Endometrial microvascular endothelial cells (primary cell): ENCODE results near the gene GULP1. TPM values are rescaled to one million over a fixed set of nuclear protein-coding genes. Genes with fewer than 3 reads are reported as not detected.
"Not testable (repeated sequence)": the region's sequence is repeated elsewhere in the genome, so short reads cannot be mapped to it uniquely, and the experiment has no call there.

Source experiments
- in situ Hi-C: cut with HindIII; loops from 2 replicates; pipeline ENCODE4 v1.10.0; 2017; ENCODE audit warnings: low sequenced_read_pairs, low pct_unique_long_range_greater_than_20kb; ENCODE audit errors: inconsistent ontology term
- total RNA-seq: library from RNA; depleted of rRNA; stranded (reverse); fragments of >200 nt; gene quantifications from one replicate; pipeline ENCODE4 v1.2.3, GENCODE V29; 2015; ENCODE audit errors: inconsistent ontology term

GULP1 gene
- total RNA-seq, 1 donor from 2014 or later = 34.9 TPM

DNA sequence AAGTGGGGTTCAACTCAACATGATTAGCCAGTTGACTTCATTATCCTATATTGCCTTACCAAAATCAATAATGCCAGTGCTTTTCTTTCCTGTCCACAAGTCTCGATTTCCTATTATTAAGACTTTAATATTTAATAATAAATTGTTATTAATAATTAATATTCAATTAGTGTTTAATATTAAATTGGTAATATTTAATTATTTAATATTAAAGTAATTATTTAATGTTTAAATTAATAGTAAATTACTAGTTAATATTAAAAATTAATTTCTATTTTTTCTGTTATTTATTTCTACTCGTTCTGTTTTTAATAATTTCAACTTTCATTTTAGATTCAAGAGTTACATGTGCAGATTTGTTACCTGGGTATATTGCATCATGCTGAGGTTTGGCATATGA lies 243.2 kb downstream of the GULP1 start:
- in situ Hi-C loops = loop anchor here (25.0 kb wide), 1 partner anchor 452 kb away; no protein-coding TSS in a partner anchor

DNA sequence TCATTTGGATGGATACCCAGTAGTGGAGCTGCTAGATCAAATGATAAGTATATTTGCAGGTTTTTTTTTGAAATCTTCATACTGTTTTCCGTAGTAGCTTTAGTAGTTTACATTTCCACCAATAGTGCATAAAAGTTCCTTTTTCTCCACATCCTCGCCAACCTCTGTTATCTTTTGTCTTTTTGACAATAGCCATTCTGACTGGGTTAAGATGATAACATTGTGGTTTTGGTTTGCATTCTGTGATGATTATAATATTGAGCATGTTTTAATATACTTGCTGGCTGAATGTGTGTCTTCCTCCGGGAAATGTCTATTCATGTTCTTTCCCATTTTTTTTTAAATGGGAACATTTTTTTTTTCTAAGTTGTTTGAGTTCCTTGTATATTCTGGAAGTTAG lies 260.0 kb downstream of the GULP1 start:
- in situ Hi-C loops = no loop called here

DNA sequence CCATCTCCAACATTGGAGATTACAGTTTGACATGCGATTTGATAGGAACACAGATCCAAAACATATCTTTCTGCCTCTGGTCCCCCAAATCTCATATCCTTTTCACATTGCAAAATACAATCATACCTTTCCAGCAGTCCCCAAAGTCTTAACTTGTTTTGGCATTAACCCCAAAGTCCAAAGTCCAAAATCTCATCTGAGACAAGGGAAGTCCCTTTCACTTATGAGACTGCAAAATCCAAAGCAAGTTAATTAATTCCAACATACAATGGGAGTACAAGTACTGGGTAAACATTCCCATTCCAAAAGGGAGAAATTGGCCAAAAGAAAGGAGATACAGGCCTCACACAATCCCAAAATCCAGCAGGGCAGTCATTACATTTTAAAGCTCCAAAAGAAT lies 265.4 kb downstream of the GULP1 start:
- in situ Hi-C loops = no loop called here

DNA sequence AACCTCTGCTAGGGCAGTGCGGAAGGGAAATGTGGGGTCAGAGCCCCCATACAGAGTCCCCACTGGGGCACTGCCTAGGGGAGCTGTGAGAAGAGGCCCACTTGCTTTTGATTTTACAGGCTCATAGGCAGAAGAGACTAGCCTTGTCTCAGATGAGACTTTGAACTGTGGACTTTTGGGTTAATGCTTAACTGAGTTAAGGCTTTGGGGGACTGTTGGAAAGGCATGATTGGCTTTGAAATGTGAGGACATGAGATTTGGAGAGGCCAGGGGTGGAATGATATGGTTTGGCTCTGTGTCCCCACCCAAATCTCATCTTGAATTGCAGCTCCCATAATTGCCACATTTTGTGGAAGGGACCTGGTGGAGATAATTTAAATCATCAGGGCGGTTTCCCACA lies 267.8 kb downstream of the GULP1 start:
- in situ Hi-C loops = not testable (repeated sequence)

DNA sequence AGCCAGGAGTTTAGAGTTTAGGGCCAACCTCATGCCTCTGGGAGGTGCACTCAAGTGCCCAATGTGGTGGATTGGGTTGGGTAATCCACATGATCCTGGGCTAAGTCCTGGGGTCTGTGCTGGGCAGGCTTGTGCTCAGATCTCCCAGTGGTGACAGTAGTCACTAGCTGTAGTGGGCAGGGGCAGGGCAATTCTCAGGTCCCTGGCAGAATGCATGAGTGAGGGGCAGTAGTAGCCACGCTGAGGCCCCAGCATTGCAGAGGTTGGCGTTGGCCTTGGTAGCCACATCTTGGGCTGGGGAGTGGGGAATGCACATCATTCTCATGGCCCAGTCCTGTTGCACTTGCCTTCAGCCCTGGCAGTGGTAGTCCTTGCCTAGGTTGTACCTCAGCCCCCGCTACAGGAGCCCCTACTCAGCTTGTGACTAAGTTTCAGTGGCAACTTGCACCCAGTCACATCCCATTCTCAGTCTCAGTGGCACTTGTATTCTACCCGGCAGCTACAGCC lies 269.9 kb downstream of the GULP1 start:
- in situ Hi-C loops = no loop called here

DNA sequence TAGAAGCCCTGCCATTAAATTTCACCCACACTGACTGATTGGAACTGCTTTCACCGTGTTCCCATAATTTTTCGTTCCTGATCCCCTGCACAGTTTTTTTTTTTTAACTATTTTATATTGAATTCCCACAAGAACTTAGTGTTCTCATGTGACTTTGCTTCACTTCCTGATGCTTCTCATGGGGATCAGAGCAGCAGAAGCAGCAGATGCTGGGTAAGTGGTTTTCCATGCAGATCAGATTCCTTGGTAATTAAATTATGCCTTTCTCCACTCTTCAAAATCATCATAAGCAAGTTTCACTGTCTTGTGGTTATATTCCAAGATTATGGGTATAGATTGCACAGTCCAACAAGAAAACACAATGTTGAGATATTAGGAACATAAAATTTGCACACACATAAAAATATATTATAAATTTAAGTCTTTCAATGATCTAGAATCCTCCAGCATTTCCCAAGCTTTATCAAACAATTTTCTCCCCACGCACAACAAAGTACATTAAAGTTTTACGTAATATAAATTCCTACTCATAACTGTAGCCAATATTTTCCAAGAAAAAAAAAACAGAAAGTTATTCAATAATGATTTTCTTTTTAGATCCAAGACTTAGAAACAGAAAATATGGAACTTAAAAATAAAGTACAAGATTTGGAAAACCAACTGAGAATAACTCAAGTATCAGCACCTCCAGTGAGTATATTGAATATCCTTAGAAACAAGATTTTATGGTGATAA lies 277.9 kb downstream of the GULP1 start:
- in situ Hi-C loops = no loop called here

DNA sequence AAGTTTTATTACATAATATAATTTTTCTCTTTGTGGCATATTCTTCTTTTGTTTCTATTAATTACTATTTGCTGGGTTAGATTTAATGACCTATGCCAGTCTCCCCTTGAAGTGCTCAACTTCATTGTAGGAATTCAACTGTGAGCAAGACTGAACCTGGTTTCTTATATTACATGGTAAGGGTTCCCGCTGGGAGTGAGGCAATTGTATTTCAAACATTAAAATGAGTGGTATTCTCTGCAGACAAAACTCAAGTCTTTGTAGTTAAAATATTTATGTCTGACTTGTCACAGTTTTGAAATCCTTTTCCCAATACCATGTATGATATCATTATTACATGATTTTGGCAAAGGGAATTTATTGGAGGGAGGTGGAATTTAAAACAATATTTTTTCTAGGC lies 278.7 kb downstream of the GULP1 start:
- in situ Hi-C loops = no loop called here

DNA sequence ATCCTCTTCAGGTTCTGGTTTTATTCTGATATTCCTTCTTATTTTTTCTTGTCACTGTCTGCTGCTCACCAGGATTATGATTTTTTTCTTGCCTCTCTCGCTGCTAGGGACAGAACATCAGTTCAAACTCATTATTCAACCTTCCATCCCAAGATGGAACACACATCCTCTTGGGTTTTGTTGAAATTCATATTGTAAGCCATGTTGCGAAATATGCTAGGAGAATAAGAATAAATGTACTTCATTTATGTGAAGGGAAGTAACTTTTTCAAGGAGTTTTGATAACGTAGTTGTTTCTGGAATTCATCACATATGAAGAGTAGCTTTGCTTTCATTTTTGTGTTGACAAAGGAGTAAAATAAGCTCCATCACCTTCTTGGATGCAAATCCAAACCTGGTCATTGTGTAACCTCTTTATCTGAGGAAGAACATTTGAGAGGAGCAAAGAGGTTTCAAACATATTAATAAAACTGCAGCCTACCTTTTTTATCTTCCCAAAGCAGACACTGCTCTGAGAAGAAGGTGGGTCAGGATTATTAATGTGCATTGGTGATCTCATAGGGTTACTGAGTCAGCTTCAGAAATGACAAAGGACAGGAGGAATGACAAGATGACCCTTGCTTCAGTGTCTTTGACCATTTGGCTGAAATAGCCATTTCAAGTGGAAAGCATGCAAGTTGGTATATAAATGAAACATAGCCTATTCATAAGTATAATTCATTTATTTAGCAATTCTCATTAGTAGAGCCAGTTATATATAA lies 280.0 kb downstream of the GULP1 start:
- in situ Hi-C loops = no loop called here

DNA sequence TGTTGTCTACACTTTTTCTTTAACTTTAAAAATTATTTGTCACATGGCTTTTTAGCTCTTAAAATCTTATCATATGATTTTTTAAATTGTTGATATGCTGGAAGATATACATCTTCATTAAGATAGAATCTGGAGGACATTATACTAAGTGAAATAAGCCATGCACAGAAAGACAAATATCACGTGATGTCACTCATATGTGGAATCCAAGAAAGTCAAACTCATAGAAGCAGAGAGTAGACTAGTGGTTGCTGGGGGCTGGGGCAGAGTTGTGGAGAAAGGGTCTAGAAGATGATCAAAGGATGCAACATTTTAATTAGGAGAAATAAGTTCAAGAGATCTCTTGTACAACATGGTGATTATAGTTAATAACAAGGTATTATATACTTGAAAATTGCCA lies 280.9 kb downstream of the GULP1 start:
- in situ Hi-C loops = no loop called here

DNA sequence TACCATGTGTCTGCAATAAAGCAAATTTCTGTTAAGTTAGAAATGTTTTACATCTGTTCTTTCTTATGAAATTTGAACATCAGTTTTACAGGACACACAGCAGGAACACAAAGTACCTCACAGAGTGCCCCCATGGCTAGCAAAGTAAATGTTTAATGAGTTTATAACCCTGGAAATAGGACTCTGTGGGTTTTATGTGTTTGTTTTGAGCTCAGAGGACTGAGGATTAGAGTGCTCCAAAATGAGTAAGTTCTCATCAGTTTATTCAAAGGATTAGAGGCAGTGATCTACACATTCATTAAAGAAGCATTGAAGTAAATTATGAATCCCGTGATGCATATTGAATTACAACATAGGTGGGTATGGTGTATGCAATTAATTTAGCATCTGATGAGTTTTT lies 281.8 kb downstream of the GULP1 start:
- in situ Hi-C loops = no loop called here

DNA sequence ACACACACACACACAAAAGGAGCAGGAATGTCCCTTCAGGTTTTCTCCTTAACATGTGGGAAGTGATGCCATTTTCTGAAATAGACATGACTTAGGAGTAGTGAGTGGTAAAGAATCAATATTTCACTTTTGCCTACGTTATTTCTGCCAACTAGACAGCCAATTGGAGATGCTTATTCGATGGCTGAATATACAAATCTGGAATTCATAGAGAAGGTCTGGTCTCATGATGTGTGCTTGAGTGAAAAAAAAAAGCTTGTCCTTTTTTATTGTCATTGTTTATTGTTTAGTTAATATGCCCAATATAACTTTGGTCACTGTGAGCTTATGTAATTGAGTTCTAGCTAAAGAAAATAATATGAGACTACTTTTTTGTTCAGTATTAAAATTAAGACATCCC lies 284.3 kb downstream of the GULP1 start:
- in situ Hi-C loops = no loop called here

DNA sequence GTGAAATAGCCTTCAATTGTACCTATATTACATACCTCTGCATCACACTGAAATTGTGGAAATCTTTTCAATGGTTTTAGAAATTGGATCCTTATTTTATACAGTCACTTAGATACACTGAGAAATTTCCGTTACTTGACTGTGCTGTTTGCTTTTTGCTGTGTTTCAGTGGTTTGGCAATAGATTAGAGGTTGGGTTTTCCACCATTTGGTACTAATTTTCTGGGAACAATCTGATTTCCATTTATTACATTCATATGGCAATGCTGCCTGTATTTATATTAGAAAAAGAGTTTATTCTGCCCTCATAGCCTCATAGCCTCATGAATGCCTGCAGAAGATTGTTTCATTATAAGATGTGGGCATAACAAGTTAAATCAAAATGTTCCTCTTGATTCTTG lies 285.0 kb downstream of the GULP1 start:
- in situ Hi-C loops = no loop called here

DNA sequence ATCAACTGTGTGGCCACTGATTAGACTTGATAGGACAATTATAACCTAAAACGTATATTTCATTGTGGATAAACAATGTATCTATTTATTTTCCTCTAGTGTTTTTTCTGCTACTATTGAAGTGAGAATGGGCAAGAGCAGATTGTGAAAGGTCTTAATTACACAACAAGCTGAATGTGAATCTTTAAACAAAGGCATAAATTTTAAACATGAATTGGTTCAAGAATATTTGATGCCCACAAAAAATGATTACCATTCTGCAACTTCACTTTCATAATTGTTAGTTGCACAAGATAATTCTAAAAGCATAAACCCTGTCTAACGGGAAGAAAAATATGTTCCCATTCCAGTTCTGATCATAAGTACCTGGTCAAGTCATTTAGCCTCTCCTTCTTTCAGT lies 285.6 kb downstream of the GULP1 start:
- in situ Hi-C loops = no loop called here

DNA sequence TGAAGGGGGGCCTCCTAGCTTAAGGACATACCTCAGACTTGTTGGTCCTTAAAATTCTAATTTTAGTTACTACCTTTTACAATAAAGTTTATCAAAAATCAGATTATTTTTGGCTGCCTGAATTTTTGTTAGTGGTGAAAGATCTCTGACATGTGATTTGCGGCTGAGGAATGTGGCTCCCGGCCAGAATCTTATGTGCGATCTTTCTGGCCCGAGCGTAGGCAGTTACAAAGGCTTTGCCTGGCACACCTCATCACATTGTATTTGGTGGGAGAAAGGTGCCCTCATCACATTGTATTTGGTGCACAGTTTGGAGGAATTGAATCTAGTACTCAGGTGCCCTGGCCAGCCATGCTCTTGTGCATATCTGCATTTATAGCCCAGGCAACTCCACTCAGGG lies 289.1 kb downstream of the GULP1 start:
- in situ Hi-C loops = no loop called here

DNA sequence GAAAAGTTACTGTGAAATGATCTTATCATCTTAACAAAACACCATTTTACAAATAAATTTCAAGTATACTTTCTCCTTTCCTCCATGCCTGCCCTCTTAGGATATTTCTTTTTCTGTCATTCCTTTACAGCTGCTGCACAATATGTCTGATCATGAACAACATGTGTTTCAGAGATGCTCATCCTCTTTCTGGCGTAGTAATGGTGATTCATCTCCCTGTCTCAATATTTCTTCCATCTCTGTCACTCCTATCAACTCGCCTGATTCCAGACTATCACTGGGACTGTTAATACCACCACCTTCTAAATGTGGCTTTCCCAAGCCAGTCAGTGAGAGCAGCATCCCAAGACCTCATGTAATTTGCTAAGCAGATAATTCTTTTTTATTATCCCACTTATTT lies 290.5 kb downstream of the GULP1 start:
- in situ Hi-C loops = no loop called here

DNA sequence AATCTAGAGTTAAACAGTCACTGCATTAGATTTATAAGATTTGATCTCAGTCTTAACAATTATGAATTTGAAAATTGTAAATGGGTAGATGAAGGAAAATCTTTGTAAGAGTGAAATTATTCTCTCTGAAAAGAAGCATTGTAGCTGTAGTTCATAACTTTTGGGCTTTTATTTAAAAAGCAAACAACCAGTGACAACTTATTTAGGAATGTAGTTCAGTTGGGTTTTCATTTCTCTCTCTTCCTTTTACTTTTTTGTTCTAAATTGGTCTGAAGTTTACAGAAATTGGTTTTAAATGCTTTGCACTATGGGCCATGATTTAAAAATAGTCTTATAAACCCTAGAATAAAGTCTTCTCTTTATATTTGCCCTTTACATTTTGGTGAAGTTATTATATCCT lies 296.6 kb downstream of the GULP1 start:
- in situ Hi-C loops = no loop called here

DNA sequence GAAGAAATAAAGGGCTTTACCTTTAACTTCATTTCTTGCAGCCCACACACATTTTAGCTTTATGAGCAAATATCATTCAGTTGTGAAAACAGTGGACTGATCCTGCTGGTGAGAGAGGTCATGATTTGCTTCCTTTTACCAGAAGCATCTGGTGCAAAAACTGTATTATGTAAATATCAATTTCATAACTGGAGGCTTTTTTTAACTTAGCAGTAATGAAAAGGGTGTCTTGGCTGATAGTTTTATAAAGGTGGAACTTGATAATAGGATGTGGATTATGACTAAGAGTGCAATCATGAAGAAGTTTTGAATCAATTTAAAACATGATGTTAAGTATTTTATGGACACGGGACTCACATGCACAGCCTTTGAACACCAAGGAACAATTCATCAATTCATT lies 304.4 kb downstream of the GULP1 start:
- in situ Hi-C loops = no loop called here

DNA sequence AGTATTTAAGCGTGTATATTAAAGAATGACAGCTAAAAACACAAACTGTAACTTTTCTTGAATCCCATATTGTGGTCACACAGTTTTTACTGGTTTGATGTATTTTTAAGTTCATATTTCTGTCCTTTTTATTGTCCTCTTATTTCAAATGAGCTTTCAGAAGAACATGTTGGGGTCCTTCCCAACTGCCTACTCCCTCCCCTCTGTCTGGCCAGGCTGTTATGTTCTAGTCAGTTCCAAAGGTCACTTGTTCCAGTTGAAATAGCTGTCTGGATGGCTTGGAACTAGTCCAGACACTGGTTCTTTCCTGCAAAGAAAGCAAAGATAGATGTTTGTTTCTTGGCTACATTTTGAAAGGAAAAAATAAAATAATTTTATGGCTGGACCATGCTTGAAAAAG lies 306.9 kb downstream of the GULP1 start:
- in situ Hi-C loops = no loop called here

DNA sequence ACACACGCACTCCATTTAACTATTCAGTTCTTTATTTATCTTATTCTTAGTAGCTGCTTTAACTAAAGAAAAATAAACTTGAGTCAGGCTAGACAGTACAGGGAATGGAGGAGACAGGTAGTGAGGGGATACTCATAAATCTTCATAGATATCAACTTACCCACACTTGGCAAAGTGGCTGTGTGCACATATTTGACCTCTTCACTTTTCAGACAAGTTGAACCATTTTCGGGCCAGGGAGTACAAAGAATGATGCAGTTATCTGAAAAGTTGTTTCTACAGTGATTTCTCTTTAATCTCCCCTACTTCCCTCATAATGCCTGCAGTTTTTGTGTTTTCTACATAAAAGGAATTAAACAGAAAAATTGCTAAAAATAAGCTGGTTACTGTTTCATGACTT lies 307.5 kb downstream of the GULP1 start:
- in situ Hi-C loops = no loop called here

DNA sequence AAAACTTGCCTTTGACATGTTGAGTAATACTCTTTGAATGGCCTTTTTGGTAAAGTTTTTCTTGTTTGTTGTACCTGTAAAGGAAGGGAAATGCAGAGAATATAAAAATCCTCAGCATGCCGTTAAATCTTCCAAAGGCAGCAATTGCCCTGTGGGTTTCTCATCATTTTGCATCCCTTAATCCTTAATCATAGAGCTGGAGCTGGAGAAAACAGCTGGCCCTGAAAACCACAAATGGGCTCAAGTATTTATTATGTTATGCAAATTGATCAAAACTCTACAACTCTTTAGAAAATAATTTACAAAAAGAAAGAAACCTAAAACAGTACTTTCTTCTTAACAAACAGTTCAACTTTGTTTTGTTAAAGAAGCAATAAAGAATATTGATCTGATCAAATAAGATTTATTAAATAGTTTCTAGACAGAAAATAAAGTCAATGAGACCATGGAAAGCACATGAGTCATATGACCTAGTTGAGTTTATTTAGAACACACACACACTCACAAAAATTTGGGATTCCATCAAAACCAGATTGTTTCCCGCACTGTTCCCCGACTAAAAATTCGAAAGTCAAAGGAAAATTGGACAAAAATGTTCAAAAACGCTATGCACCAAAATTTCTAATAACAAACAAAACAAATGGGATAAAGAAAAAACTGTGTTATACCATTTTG lies 309.0 kb downstream of the GULP1 start:
- in situ Hi-C loops = no loop called here
